Prostate gland (tissue), 2 donors: ENCODE measurements around the gene BCHE. TPM values are rescaled to one million over a fixed set of nuclear protein-coding genes. Genes with fewer than 3 reads are reported as not detected.

ENCODE experiments used
- DNase-seq: peaks from one replicate; pipeline ENCODE4 v3.0.0-alpha.2; 2019; ENCODE audit warnings: low spot score
- H3K27ac ChIP-seq, 2 donors: fragments of 200-600 bp; sonication (generic); 2 replicates each; pipeline ENCODE4 v1.5.1; 2017 to 2019
- H3K27me3 ChIP-seq: fragments of 200-600 bp; sonication (generic); replicated peaks from 2 replicates; pipeline ENCODE4 v1.5.1; 2019; ENCODE audit not compliant: insufficient read depth
- H3K36me3 ChIP-seq, 2 donors: fragments of 200-600 bp; sonication (generic); 1 replicate in 1 of 2; 2 replicates in 1 of 2; pipeline versions ENCODE4 v1.5.1 to v1.8.1; 2017 to 2019
- H3K4me1 ChIP-seq: fragments of 200-600 bp; sonication (generic); replicated peaks from 2 replicates; pipeline ENCODE4 v1.5.1; 2019
- H3K4me3 ChIP-seq, 2 donors: fragments of 200-600 bp; sonication (generic); 2 replicates each; pipeline ENCODE4 v1.5.1; 2017 to 2019
- H3K9me3 ChIP-seq: fragments of 200-600 bp; sonication (generic); 2 replicates; pipeline ENCODE4 v1.5.1; 2017
- CTCF ChIP-seq, 4 experiments: fragments of 200-600 bp in 2 of 4; fragments of 450-650 bp in 2 of 4; sonication (generic) in 2 of 4; IDR thresholded peaks; 1 replicate in 3 of 4; 2 replicates in 1 of 4; pipeline ENCODE4 v1.5.1; 2016 to 2019; ENCODE audit warnings: antibody characterized with exemption in 4 of 4, mild to moderate bottlenecking in 2 of 4, moderate library complexity in 2 of 4
- POLR2A ChIP-seq: fragments of 450-650 bp; IDR thresholded peaks from one replicate; pipeline ENCODE4 v1.6.1; 2016; ENCODE audit warnings: antibody characterized with exemption, mild to moderate bottlenecking
- POLR2AphosphoS5 ChIP-seq: sonication (generic); formaldehyde crosslinking; IDR thresholded peaks from one replicate; pipeline ENCODE4 v1.6.1; 2017; ENCODE audit warnings: antibody characterized with exemption
- WGBS: methylation state at CpG from one replicate; pipeline ENCODE4 v1.1.5; 2018; 5-methylcytosine and 5-hydroxymethylcytosine counted together
- intact Hi-C: fragments of 100-400 bp; cut with DNase I; formaldehyde crosslinking; loops from one replicate; pipeline ENCODE4 v1.14.2; 2022
- total RNA-seq, 2 donors: library from RNA; depleted of rRNA; stranded (reverse); fragments of >200 nt; gene quantifications; one replicate each; pipeline ENCODE4 v1.1.0, GENCODE V29; 2016

The BCHE gene
- total RNA-seq, 2 donors from 2014 or later = 1.8 to 2.2 TPM

DNA sequence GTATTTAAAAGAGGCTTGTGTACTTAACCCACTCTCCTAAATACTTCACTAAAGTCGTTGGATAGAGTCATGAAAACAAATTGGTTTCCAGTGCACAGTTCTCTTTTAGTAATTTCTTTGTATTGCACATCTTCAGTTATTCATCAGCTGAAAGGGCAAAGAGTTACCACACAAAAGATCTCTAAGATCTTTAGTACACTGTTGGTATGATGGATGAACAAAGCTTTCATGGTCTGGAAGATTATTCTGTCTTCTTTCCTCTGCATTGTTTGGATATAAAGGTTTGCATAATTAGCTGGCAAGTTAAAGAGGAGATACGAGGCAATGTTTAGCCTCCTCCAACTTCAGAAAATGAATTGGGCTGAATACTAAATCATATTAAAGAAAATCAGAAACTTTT is 40.5 kb downstream of the BCHE start:
- intact Hi-C loops = no loop called here
- no peaks in the 10 kb centered on the region for H3K9me3 ChIP-seq
- H3K27me3 ChIP-seq = no peaks in the 10 kb centered on the region
- WGBS = 33% methylated on average over 2 of the region's 2 CpGs
- DNase-seq = no peak
- no peak overlapping the region for H3K4me3 ChIP-seq
- TF ChIP-seq POLR2AphosphoS5 (no peak), POLR2A (no peak), CTCF (IDR thresholded peaks at IDR 0.05) (no peak)
- H3K27ac ChIP-seq = no peak overlapping the region
- H3K4me1 ChIP-seq = no peaks in the 10 kb centered on the region
- H3K36me3 ChIP-seq = no peaks in the 10 kb centered on the region

DNA sequence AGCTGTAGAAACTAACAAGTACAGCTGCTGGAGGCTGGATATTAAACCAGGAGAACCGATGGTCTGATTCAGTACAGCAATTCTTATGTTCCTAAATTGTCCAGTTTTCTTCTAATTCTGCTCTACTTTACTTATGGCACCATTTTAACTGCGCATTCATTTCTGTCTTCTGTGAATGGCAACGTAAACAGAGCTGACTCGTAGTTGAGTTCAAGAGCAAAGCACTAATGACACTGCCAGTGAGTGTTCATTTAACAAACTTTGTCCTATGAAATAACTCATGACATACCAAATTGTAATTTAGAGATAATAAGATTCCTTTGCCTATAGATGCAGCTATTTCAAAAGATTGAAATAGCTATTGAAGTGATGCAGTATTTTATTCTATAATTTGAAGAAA is 48.7 kb downstream of the BCHE start:
- H3K27me3 ChIP-seq = no peaks in the 10 kb centered on the region
- intact Hi-C loops = no loop called here
- no peak overlapping the region for H3K27ac ChIP-seq
- H3K36me3 ChIP-seq = no peaks in the 10 kb centered on the region
- no peak for DNase-seq
- H3K9me3 ChIP-seq = no peaks in the 10 kb centered on the region
- 80% methylated on average over 4 of the region's 4 CpGs for WGBS
- no peak overlapping the region for H3K4me3 ChIP-seq
- TF ChIP-seq POLR2AphosphoS5 (no peak), POLR2A (no peak), CTCF (IDR thresholded peaks at IDR 0.05) (no peak)
- H3K4me1 ChIP-seq = no peaks in the 10 kb centered on the region

GRCh38 chr3:165786013-165786412 is 51.2 kb downstream of the BCHE start:
- TF ChIP-seq POLR2AphosphoS5 (no peak), CTCF (IDR thresholded peaks at IDR 0.05) (no peak), POLR2A (no peak)
- H3K36me3 ChIP-seq = no peaks in the 10 kb centered on the region
- no peaks in the 10 kb centered on the region for H3K4me1 ChIP-seq
- no peaks in the 10 kb centered on the region for H3K27me3 ChIP-seq
- intact Hi-C loops = no loop called here
- no peaks in the 10 kb centered on the region for H3K9me3 ChIP-seq
- H3K27ac ChIP-seq = no peak overlapping the region
- no peak for DNase-seq
- WGBS = 86% methylated on average over 4 of the region's 4 CpGs
- no peak overlapping the region for H3K4me3 ChIP-seq

- Histone ChIP-seq H3K4me1 (no peaks in the 10 kb centered on the region), H3K27ac (no peak overlapping the region), H3K36me3 (no peaks in the 10 kb centered on the region), H3K9me3 (no peaks in the 10 kb centered on the region), H3K4me3 (no peak overlapping the region), H3K27me3 (no peaks in the 10 kb centered on the region)
- TF ChIP-seq POLR2A = no peak
- no peak for TF ChIP-seq POLR2AphosphoS5
- no peak for TF ChIP-seq CTCF (IDR thresholded peaks at IDR 0.05)
- DNase-seq = no peak
- WGBS = 95% methylated on average over 3 of the region's 3 CpGs
- intact Hi-C loops = no loop called here
Observed at GRCh38 chr3:165784337-165784736, 52.9 kb downstream of the BCHE start.

DNA sequence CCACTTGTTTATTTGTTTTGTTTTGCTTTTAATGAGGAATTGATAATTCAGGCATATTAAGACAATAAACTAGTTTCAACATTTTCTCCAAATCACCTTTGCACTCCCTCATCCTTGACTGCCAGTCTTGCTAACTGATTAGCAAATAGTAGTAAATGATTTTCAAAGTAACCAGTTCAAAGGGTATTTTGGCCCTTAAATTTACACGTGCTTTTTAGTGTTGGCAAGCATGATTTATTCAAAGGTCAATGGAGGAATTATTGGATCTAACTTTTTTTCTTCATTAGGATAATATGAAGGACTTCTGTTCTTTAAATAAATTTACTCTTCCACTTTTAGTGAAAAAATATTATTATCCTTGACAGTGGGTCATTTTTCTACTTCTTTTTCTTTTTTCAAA is 53.8 kb downstream of the BCHE start:
- H3K9me3 ChIP-seq = no peaks in the 10 kb centered on the region
- no peak overlapping the region for H3K4me3 ChIP-seq
- DNase-seq = no peak
- H3K36me3 ChIP-seq = no peaks in the 10 kb centered on the region
- no peak overlapping the region for H3K27ac ChIP-seq
- 32% methylated on average over 1 of the region's 1 CpG for WGBS
- intact Hi-C loops = no loop called here
- TF ChIP-seq POLR2AphosphoS5 = no peak
- no peak for TF ChIP-seq CTCF (IDR thresholded peaks at IDR 0.05)
- TF ChIP-seq POLR2A = no peak
- no peaks in the 10 kb centered on the region for H3K27me3 ChIP-seq
- H3K4me1 ChIP-seq = no peaks in the 10 kb centered on the region
